H9 (cell line): ENCODE data around the gene CFAP157. TPM values are rescaled to one million over a fixed set of nuclear protein-coding genes. Genes with fewer than 3 reads are reported as not detected.
A peak's percentile ranks its signal among the peaks of the same experiment; 100 is the strongest.

Experiments used
- DNase-seq: peaks from one replicate; pipeline ENCODE4 v3.0.0-alpha.2; 2017
- H2AFZ ChIP-seq: one replicate; pipeline ENCODE4 v1.6.1; 2013; ENCODE audit warnings: mild to moderate bottlenecking, low read length, control low read depth, moderate library complexity
- H2AK5ac ChIP-seq: 2 replicates; pipeline ENCODE4 v1.6.1; 2013; ENCODE audit warnings: low read length, control low read depth, mixed read lengths; ENCODE audit not compliant: insufficient read length
- H2BK120ac ChIP-seq: one replicate; pipeline ENCODE4 v1.6.1; 2013; ENCODE audit warnings: low read depth, mild to moderate bottlenecking, low read length, control low read depth, inconsistent platforms; ENCODE audit not compliant: poor library complexity, severe bottlenecking
- H2BK12ac ChIP-seq: 2 replicates; pipeline ENCODE4 v1.6.1; 2013; ENCODE audit warnings: low read length, control low read depth, mixed read lengths, low read depth; ENCODE audit not compliant: insufficient read length
- H2BK15ac ChIP-seq: 2 replicates; pipeline ENCODE4 v1.6.1; 2013; ENCODE audit warnings: low read depth, low read length, control low read depth
- H2BK20ac ChIP-seq: one replicate; pipeline ENCODE4 v1.6.1; 2013; ENCODE audit warnings: low read depth, mild to moderate bottlenecking, low read length, control low read depth, inconsistent platforms; ENCODE audit not compliant: poor library complexity, severe bottlenecking
- H2BK5ac ChIP-seq: 2 replicates; pipeline ENCODE4 v1.6.1; 2013; ENCODE audit warnings: low read length, control low read depth, mixed read lengths; ENCODE audit not compliant: insufficient read length
- H3K14ac ChIP-seq: 2 replicates; pipeline ENCODE4 v1.6.1; 2013; ENCODE audit warnings: low read length, control low read depth; ENCODE audit not compliant: insufficient read depth
- H3K18ac ChIP-seq: 2 replicates; pipeline ENCODE4 v1.6.1; 2013; ENCODE audit warnings: low read depth, mild to moderate bottlenecking, mixed read lengths, low read length, control low read depth; ENCODE audit not compliant: insufficient read length
- H3K23ac ChIP-seq: 2 replicates; pipeline ENCODE4 v1.6.1; 2013; ENCODE audit warnings: low read length, control low read depth, mixed read lengths, low read depth; ENCODE audit not compliant: insufficient read length
- H3K23me2 ChIP-seq: 2 replicates; pipeline ENCODE4 v1.6.1; 2013; ENCODE audit warnings: low read depth, mild to moderate bottlenecking, mixed read lengths, low read length, control low read depth; ENCODE audit not compliant: insufficient read length, poor library complexity, severe bottlenecking
- H3K27ac ChIP-seq: 2 replicates; pipeline ENCODE4 v1.5.1; 2013; ENCODE audit warnings: low read length, control low read depth, mixed read lengths, low read depth; ENCODE audit not compliant: insufficient read length
- H3K27me3 ChIP-seq: 2 replicates; pipeline ENCODE4 v1.6.1; 2013; ENCODE audit warnings: low read length, control low read depth, inconsistent platforms; ENCODE audit not compliant: insufficient read depth
- H3K4ac ChIP-seq: 2 replicates; pipeline ENCODE4 v1.6.1; 2013; ENCODE audit warnings: low read depth, mild to moderate bottlenecking, control low read depth, inconsistent platforms, low read length, moderate library complexity
- H3K4me1 ChIP-seq: 2 replicates; pipeline ENCODE4 v1.6.1; 2013; ENCODE audit warnings: low read length, control low read depth, inconsistent platforms; ENCODE audit not compliant: insufficient read depth
- H3K4me2 ChIP-seq: 2 replicates; pipeline ENCODE4 v1.6.1; 2013; ENCODE audit warnings: low read length, control low read depth, mixed read lengths; ENCODE audit not compliant: insufficient read length, insufficient read depth
- H3K56ac ChIP-seq: 2 replicates; pipeline ENCODE4 v1.6.1; 2013; ENCODE audit warnings: low read depth, mild to moderate bottlenecking, mixed read lengths, low read length, control low read depth; ENCODE audit not compliant: insufficient read length
- H3K79me1 ChIP-seq: 2 replicates; pipeline ENCODE4 v1.6.1; 2013; ENCODE audit warnings: low read depth, mild to moderate bottlenecking, moderate library complexity, low read length, control low read depth, inconsistent platforms; ENCODE audit not compliant: insufficient read depth, poor library complexity, severe bottlenecking
- H3K79me2 ChIP-seq: 2 replicates; pipeline ENCODE4 v1.6.1; 2013; ENCODE audit warnings: low read length, control low read depth, inconsistent platforms; ENCODE audit not compliant: insufficient read depth
- H3K9ac ChIP-seq: 2 replicates; pipeline ENCODE4 v1.6.1; 2013; ENCODE audit warnings: low read length, control low read depth, mixed read lengths; ENCODE audit not compliant: insufficient read length; ENCODE audit errors: extremely low read depth
- H3K9me3 ChIP-seq: one replicate; pipeline ENCODE4 v1.6.1; 2013; ENCODE audit warnings: low read depth, low read length, inconsistent platforms; ENCODE audit not compliant: control insufficient read depth
- H3T11ph ChIP-seq: one replicate; pipeline ENCODE4 v1.6.1; 2013; ENCODE audit warnings: mild to moderate bottlenecking, low read length, control low read depth, inconsistent platforms
- H4K20me1 ChIP-seq: one replicate; pipeline ENCODE4 v1.6.1; 2013; ENCODE audit not compliant: control insufficient read depth, insufficient read length, insufficient read depth
- H4K5ac ChIP-seq: 2 replicates; pipeline ENCODE4 v1.6.1; 2013; ENCODE audit warnings: low read depth, mild to moderate bottlenecking, mixed read lengths, low read length, control low read depth; ENCODE audit not compliant: insufficient read length
- H4K8ac ChIP-seq: replicated peaks from 2 replicates; pipeline ENCODE4 v1.6.1; 2013; ENCODE audit warnings: low read length, control low read depth, mixed read lengths, low read depth; ENCODE audit not compliant: insufficient read length
- H4K91ac ChIP-seq: 2 replicates; pipeline ENCODE4 v1.6.1; 2013; ENCODE audit warnings: low read depth, mild to moderate bottlenecking, moderate library complexity, mixed read lengths, low read length, control low read depth; ENCODE audit not compliant: insufficient read length
- H3K27ac Mint-ChIP-seq, 3 experiments: 2 replicates in 2 of 3; 3 replicates in 1 of 3; pipeline ENCODE4 v1.8.0; 2020 to 2021; ENCODE audit warnings: mixed read lengths in 3 of 3, mild to moderate bottlenecking in 1 of 3, moderate library complexity in 1 of 3
- H3K27me3 Mint-ChIP-seq: 2 replicates; pipeline ENCODE4 v1.8.0; 2021; ENCODE audit warnings: low read depth, mild to moderate bottlenecking, moderate library complexity, mixed read lengths
- H3K36me3 Mint-ChIP-seq, 3 experiments: 2 replicates in 2 of 3; 3 replicates in 1 of 3; pipeline ENCODE4 v1.8.0; 2020 to 2021; ENCODE audit warnings: low read depth in 3 of 3, mixed read lengths in 3 of 3; ENCODE audit not compliant: insufficient read depth in 1 of 3
- H3K4me1 Mint-ChIP-seq, 2 experiments: 2 replicates each; pipeline ENCODE4 v1.8.0; 2020; ENCODE audit warnings: mixed read lengths in 2 of 2
- H3K4me3 Mint-ChIP-seq, 2 experiments: 2 replicates in 1 of 2; 3 replicates in 1 of 2; pipeline ENCODE4 v1.8.0; 2020 to 2021; ENCODE audit warnings: mild to moderate bottlenecking in 2 of 2, mixed read lengths in 2 of 2, moderate library complexity in 1 of 2
- H3K9me3 Mint-ChIP-seq, 2 experiments: 2 replicates in 1 of 2; 3 replicates in 1 of 2; pipeline ENCODE4 v1.8.0; 2020; ENCODE audit warnings: mild to moderate bottlenecking in 2 of 2, mixed read lengths in 2 of 2, moderate library complexity in 1 of 2
- CTCF ChIP-seq: fragments of 200-600 bp; sonication (generic); conservative IDR thresholded peaks from 3 replicates; pipeline ENCODE4 v1.8.0; 2021; ENCODE audit warnings: antibody characterized with exemption, mild to moderate bottlenecking
- WGBS: extraction: QIAGEN DNeasy Blood & Tissue Kit; methylation state at CpG from one replicate; pipeline ENCODE4 v1.1.7; 2013; ENCODE audit warnings: missing lambda C conversion rate, low lambda C conversion rate, mixed read lengths; ENCODE audit not compliant: insufficient read length; ENCODE audit errors: extremely low coverage; 5-methylcytosine and 5-hydroxymethylcytosine counted together
- total RNA-seq: library from RNA; stranded (reverse); gene quantifications from 2 replicates; pipeline ENCODE4 v1.2.1, GENCODE V29; 2021

Gene CFAP157
- total RNA-seq, 1 experiment from 2014 or later: 0.22 TPM

- Histone ChIP-seq H3K18ac (no peak overlapping the region), H3K79me2 (no peaks in the 10 kb centered on the region), H3K79me1 (no peaks in the 10 kb centered on the region), H3K14ac (no peak overlapping the region), H4K5ac (no peak overlapping the region), H2BK12ac (no peak overlapping the region), H4K20me1 (no peaks in the 10 kb centered on the region), H4K8ac (no peak overlapping the region), H3T11ph (no peak overlapping the region), H2BK5ac (no peak overlapping the region), H3K4ac (no peak overlapping the region), H2BK120ac (no peak overlapping the region), H2AFZ (no peak overlapping the region), H2AK5ac (no peak overlapping the region), H3K56ac (no peak overlapping the region), H3K4me1 (no peaks in the 10 kb centered on the region; the same call in 1 of the 2 replicates), H4K91ac (no peak overlapping the region), H3K27me3 (no peaks in the 10 kb centered on the region), H3K9me3 (no peaks in the 10 kb centered on the region), H3K4me2 (no peak overlapping the region), H3K23me2 (peaks cover 10% of the 10 kb centered on the region), H3K23ac (no peak overlapping the region), H2BK20ac (no peak overlapping the region), H3K27ac (no peak overlapping the region), H3K9ac (no peak overlapping the region), H2BK15ac (no peak overlapping the region)
- Mint-ChIP-seq H3K4me3 (no peak overlapping the region; a peak in 1 of 5 replicates), H3K9me3 (peaks cover 0 to 2% of the 10 kb centered on the region in 2 experiments; a peak in 1 of 5 replicates), H3K4me1 (peaks cover 25 to 40% of the 10 kb centered on the region in 2 experiments), H3K27ac (peak overlapping the region in 1 of 3 experiments; percentile 76; a peak in 3 of 7 replicates), H3K36me3 (no peaks in the 10 kb centered on the region; a peak in 1 of 7 replicates), H3K27me3 (peaks cover 10% of the 10 kb centered on the region)
- WGBS: no CpG with 5 or more reads among the region's 9 CpGs
- DNase-seq: no peak
- TF ChIP-seq CTCF: no peak
These were observed 4.5 kb downstream of the CFAP157 start for GRCh38 chr9:127711226-127711701.
